PC-3 (cell line): ENCODE results near the gene SELENOI. TPM values are rescaled to one million over a fixed set of nuclear protein-coding genes. Genes with fewer than 3 reads are reported as not detected.

Experiments
- ATAC-seq: fragments of 200-7000 bp; cut with Tn5 transposase; 2 replicates; pipeline ENCODE4 v1.9.1; 2020; ENCODE audit warnings: mild to moderate bottlenecking, moderate library complexity
- BruUV-seq: library from RNA; stranded (reverse); fragments of 400-500 nt; replicated peaks from 2 replicates; lab custom pipeline; 2021; lab: Mats Ljungman, UMichigan
- CTCF ChIA-PET: fragments of 300-600 bp; sonication (Branson Sonifier 250); formaldehyde crosslinking; loops from one replicate; lab custom pipeline; 2022; ENCODE audit warnings: antibody characterized with exemption; lab: Charles Lee
- POLR2A ChIA-PET: fragments of 300-600 bp; sonication (Branson Sonifier 250); formaldehyde crosslinking; loops from one replicate; lab custom pipeline; 2022; ENCODE audit warnings: antibody characterized with exemption; ENCODE audit not compliant: unreplicated experiment; lab: Charles Lee
- DNase-seq: peaks from one replicate; pipeline ENCODE4 v3.0.0-alpha.2; 2015
- H2AFZ ChIP-seq: fragments of 300-600 bp; sonication (generic); 2 replicates; pipeline ENCODE4 v1.6.0; 2016; ENCODE audit warnings: antibody characterized with exemption, low read length
- H3F3A ChIP-seq: fragments of 300-600 bp; sonication (generic); one replicate; pipeline ENCODE4 v1.6.0; 2017; ENCODE audit warnings: antibody characterized with exemption, low read length, control low read depth, mild to moderate bottlenecking; ENCODE audit not compliant: unreplicated experiment
- H3K27ac ChIP-seq: fragments of 300-600 bp; sonication (generic); 2 replicates; pipeline ENCODE4 v1.5.1; 2016; ENCODE audit warnings: mild to moderate bottlenecking, low read length
- H3K27me3 ChIP-seq: fragments of 300-600 bp; sonication (generic); 2 replicates; pipeline ENCODE4 v1.6.1; 2016; ENCODE audit warnings: low read length, mixed read lengths
- H3K36me3 ChIP-seq: fragments of 300-600 bp; sonication (generic); 2 replicates; pipeline ENCODE4 v1.6.1; 2016; ENCODE audit warnings: low read depth, mixed run types, low read length, mixed read lengths
- H3K4me1 ChIP-seq: fragments of 300-600 bp; sonication (generic); 2 replicates; pipeline ENCODE4 v1.5.1; 2016; ENCODE audit warnings: low read length; ENCODE audit not compliant: insufficient read depth
- H3K4me2 ChIP-seq: fragments of 300-600 bp; sonication (generic); 2 replicates; pipeline ENCODE4 v1.6.0; 2016; ENCODE audit warnings: low read length
- H3K4me3 ChIP-seq: fragments of 300-600 bp; sonication (generic); 2 replicates; pipeline ENCODE4 v1.5.1; 2016; ENCODE audit warnings: mild to moderate bottlenecking, low read length, mixed read lengths
- H3K79me2 ChIP-seq: fragments of 300-600 bp; sonication (generic); 2 replicates; pipeline ENCODE4 v1.6.1; 2017; ENCODE audit warnings: low read length, mixed read lengths
- H3K9ac ChIP-seq: fragments of 300-600 bp; sonication (generic); 2 replicates; pipeline ENCODE4 v1.6.0; 2016; ENCODE audit warnings: mild to moderate bottlenecking, low read length
- H3K9me2 ChIP-seq: fragments of 300-600 bp; sonication (generic); replicated peaks from 2 replicates; pipeline ENCODE4 v1.6.1; 2016; ENCODE audit warnings: mixed run types, low read length, mixed read lengths
- H3K9me3 ChIP-seq: fragments of 300-600 bp; sonication (generic); 2 replicates; pipeline ENCODE4 v1.6.1; 2016; ENCODE audit warnings: low read length, mixed read lengths
- H4K20me1 ChIP-seq: fragments of 300-600 bp; sonication (generic); 2 replicates; pipeline ENCODE4 v1.6.1; 2016; ENCODE audit warnings: low read length, mixed read lengths
- CTCF ChIP-seq: fragments of 300-600 bp; sonication (generic); conservative IDR thresholded peaks from 2 replicates; pipeline ENCODE4 v1.5.1; 2017; ENCODE audit warnings: antibody characterized with exemption, low read depth, mild to moderate bottlenecking, low read length
- EZH2 ChIP-seq: fragments of 300-600 bp; sonication (generic); IDR thresholded peaks from one replicate; pipeline ENCODE4 v1.6.1; 2017; ENCODE audit warnings: antibody characterized with exemption, mild to moderate bottlenecking, low read length; ENCODE audit not compliant: unreplicated experiment
- EZH2phosphoT487 ChIP-seq: fragments of 300-600 bp; sonication (generic); IDR thresholded peaks from 2 replicates; pipeline ENCODE4 v1.6.1; 2018; ENCODE audit warnings: mild to moderate bottlenecking, antibody characterized with exemption, low read length, borderline replicate concordance
- intact Hi-C: fragments of 100-400 bp; cut with micrococcal nuclease; formaldehyde crosslinking; loops from 2 replicates; pipeline ENCODE4 v1.9.0; 2023
- total RNA-seq: library from RNA; depleted of rRNA; stranded (reverse); fragments of >200 nt; gene quantifications from 2 replicates; pipeline ENCODE4 v1.2.3, GENCODE V29; 2014

Gene SELENOI
- total RNA-seq, 1 experiment from 2014 or later, result 22.3 TPM

GRCh38 chr2:26335231-26335630, 10.7 kb upstream of the SELENOI start:
- intact Hi-C loops, result no loop called here
- TF ChIP-seq EZH2 (no peak), CTCF (no peak), EZH2phosphoT487 (no peak)
- H3K4me3 ChIP-seq, result no peak overlapping the region
- no peak overlapping the region for H3K9ac ChIP-seq
- DNase-seq (no peak), ATAC-seq (no peak)
- H3K27me3 ChIP-seq, result no peaks in the 10 kb centered on the region
- H3K9me2 ChIP-seq, result no peaks in the 10 kb centered on the region
- H2AFZ ChIP-seq, result no peak overlapping the region
- BruUV-seq, result no TSS peak
- POLR2A ChIA-PET, result no interaction called here
- no peaks in the 10 kb centered on the region; the same call in 1 of the 2 replicates for H3K4me1 ChIP-seq
- CTCF ChIA-PET, result no interaction called here
- no peaks in the 10 kb centered on the region for H3K36me3 ChIP-seq
- H4K20me1 ChIP-seq, result no peaks in the 10 kb centered on the region
- no peak overlapping the region for H3K27ac ChIP-seq
- H3F3A ChIP-seq, result no peaks in the 10 kb centered on the region
- no peaks in the 10 kb centered on the region for H3K79me2 ChIP-seq
- H3K9me3 ChIP-seq, result no peaks in the 10 kb centered on the region
- no peak overlapping the region for H3K4me2 ChIP-seq

GRCh38 chr2:26336719-26337118, 9.2 kb upstream of the SELENOI start:
- Histone ChIP-seq H3K79me2 (no peaks in the 10 kb centered on the region), H3F3A (no peaks in the 10 kb centered on the region), H3K9me2 (no peaks in the 10 kb centered on the region), H3K9ac (no peak overlapping the region), H3K4me3 (no peak overlapping the region), H3K4me2 (no peak overlapping the region), H3K27ac (no peak overlapping the region), H2AFZ (no peak overlapping the region), H4K20me1 (no peaks in the 10 kb centered on the region), H3K36me3 (no peaks in the 10 kb centered on the region), H3K4me1 (peaks cover 5% of the 10 kb centered on the region), H3K9me3 (no peaks in the 10 kb centered on the region), H3K27me3 (no peaks in the 10 kb centered on the region)
- intact Hi-C loops, result no loop called here
- TF ChIP-seq CTCF, result no peak
- no peak for TF ChIP-seq EZH2
- TF ChIP-seq EZH2phosphoT487, result no peak
- DNase-seq (no peak), ATAC-seq (no peak)
- ChIA-PET CTCF (no interaction called here), POLR2A (no interaction called here)
- no TSS peak for BruUV-seq

- Histone ChIP-seq H3K36me3 (no peaks in the 10 kb centered on the region), H3F3A (no peaks in the 10 kb centered on the region), H3K27me3 (no peaks in the 10 kb centered on the region), H3K27ac (no peak overlapping the region), H3K4me2 (no peak overlapping the region), H3K4me3 (no peak overlapping the region), H3K9ac (no peak overlapping the region), H3K79me2 (no peaks in the 10 kb centered on the region), H4K20me1 (no peaks in the 10 kb centered on the region), H3K4me1 (peaks cover 5% of the 10 kb centered on the region), H3K9me2 (no peaks in the 10 kb centered on the region), H3K9me3 (no peaks in the 10 kb centered on the region), H2AFZ (no peak overlapping the region)
- DNase-seq (no peak), ATAC-seq (no peak)
- TF ChIP-seq EZH2 (no peak), EZH2phosphoT487 (no peak), CTCF (no peak)
- ChIA-PET POLR2A (no interaction called here), CTCF (no interaction called here)
- no TSS peak for BruUV-seq
- intact Hi-C loops, result no loop called here
Observed at GRCh38 chr2:26337298-26337697, 8.6 kb upstream of the SELENOI start.
